K562 (cell line): ENCODE measurements around the gene CBLC. TPM values are rescaled to one million over a fixed set of nuclear protein-coding genes. Genes with fewer than 3 reads are reported as not detected.

Experiments
- BCLAF1 ChIP-seq, 2 experiments: fragments of 450-650 bp in 1 of 2; IDR thresholded peaks; 2 replicates each; pipeline ENCODE4 v1.6.1; 2011 to 2017; ENCODE audit warnings: low read depth in 2 of 2, antibody characterized with exemption in 1 of 2, borderline replicate concordance in 1 of 2, low read length in 1 of 2, mild to moderate bottlenecking in 1 of 2, mixed read lengths in 1 of 2; ENCODE audit not compliant: control insufficient read depth in 1 of 2
- E2F3 ChIP-seq: fragments of 250-450 bp; sonication (Bioruptor Pico); IDR thresholded peaks from 2 replicates; pipeline ENCODE4 v1.4.0; 2020; ENCODE audit warnings: mild to moderate bottlenecking
- ETS2 ChIP-seq: IDR thresholded peaks from 2 replicates; pipeline ENCODE4 v1.6.1; 2016; ENCODE audit warnings: borderline replicate concordance, missing genetic modification characterization, mild to moderate bottlenecking, moderate library complexity, missing compliant biosample characterization; ENCODE audit not compliant: poor library complexity, severe bottlenecking
- FOXK2 ChIP-seq, 2 experiments: fragments of 450-650 bp; IDR thresholded peaks in 1 of 2; conservative IDR thresholded peaks in 1 of 2; 2 replicates each; pipeline ENCODE4 v1.6.1; 2016; ENCODE audit warnings: low read depth in 2 of 2, mild to moderate bottlenecking in 1 of 2
- MECOM ChIP-seq: fragments of 250-450 bp; sonication (Bioruptor Pico); IDR thresholded peaks from 2 replicates; pipeline ENCODE4 v1.8.0; 2022; ENCODE audit warnings: inconsistent platforms
- MLX ChIP-seq, 2 experiments: fragments of 450-650 bp in 1 of 2; sonication (generic) in 1 of 2; formaldehyde crosslinking; conservative IDR thresholded peaks; 2 replicates each; pipeline versions ENCODE4 v1.4.0 to v1.8.1; 2020 to 2022; ENCODE audit warnings: mild to moderate bottlenecking in 1 of 2, missing genetic modification reagents in 1 of 2
- MYBL2 ChIP-seq, 2 experiments: fragments of 450-650 bp in 1 of 2; sonication (generic) in 1 of 2; formaldehyde crosslinking in 1 of 2; IDR thresholded peaks; 2 replicates each; pipeline versions ENCODE4 v1.6.1 to v1.8.1; 2017 to 2022; ENCODE audit warnings: borderline replicate concordance in 1 of 2, inconsistent platforms in 1 of 2, low read depth in 1 of 2, mild to moderate bottlenecking in 1 of 2, missing genetic modification reagents in 1 of 2, moderate library complexity in 1 of 2
- NR2C2 ChIP-seq, 2 experiments: fragments of 200-800 bp in 1 of 2; sonication (Bioruptor generic) in 1 of 2; sonication (generic) in 1 of 2; formaldehyde crosslinking in 1 of 2; IDR thresholded peaks; 2 replicates each; pipeline versions ENCODE4 v1.6.1 to v1.8.0; 2016 to 2022; ENCODE audit warnings: mild to moderate bottlenecking in 1 of 2, missing compliant biosample characterization in 1 of 2, missing genetic modification characterization in 1 of 2, missing genetic modification reagents in 1 of 2
- PATZ1 ChIP-seq: fragments of 250-450 bp; sonication (Bioruptor Pico); IDR thresholded peaks from 2 replicates; pipeline ENCODE4 v1.5.0; 2020; ENCODE audit warnings: mild to moderate bottlenecking, borderline replicate concordance
- RB1 ChIP-seq: fragments of 450-650 bp; IDR thresholded peaks from 2 replicates; pipeline ENCODE4 v1.6.1; 2017; ENCODE audit warnings: low read depth, mild to moderate bottlenecking
- SMAD1 ChIP-seq: fragments of 150-350 bp; IDR thresholded peaks from 2 replicates; pipeline ENCODE4 v1.6.1; 2014; ENCODE audit warnings: low read length, low read depth; ENCODE audit not compliant: partially characterized antibody
- SMARCA5 ChIP-seq: fragments of 450-650 bp; IDR thresholded peaks from 2 replicates; pipeline ENCODE4 v1.6.1; 2016
- SRSF1 ChIP-seq: fragments of 200-400 bp; formaldehyde crosslinking; IDR thresholded peaks from 2 replicates; pipeline ENCODE4 v1.6.1; 2017; ENCODE audit warnings: mild to moderate bottlenecking, low read depth, low read length, moderate library complexity
- TRIM28 ChIP-seq: fragments of 450-650 bp; IDR thresholded peaks from 2 replicates; pipeline ENCODE4 v1.6.1; 2017
- ZBED1 ChIP-seq: IDR thresholded peaks from 2 replicates; pipeline ENCODE4 v1.6.1; 2014
- ZBTB2 ChIP-seq: fragments of 450-650 bp; IDR thresholded peaks from 2 replicates; pipeline ENCODE4 v1.6.1; 2016; ENCODE audit warnings: antibody characterized with exemption
- ZNF146 ChIP-seq: IDR thresholded peaks from one replicate; pipeline ENCODE4 v1.6.1; 2018; ENCODE audit warnings: missing compliant biosample characterization; ENCODE audit not compliant: unreplicated experiment
- ZNF253 ChIP-seq: fragments of 250-450 bp; sonication (Bioruptor Pico); conservative IDR thresholded peaks from 2 replicates; pipeline ENCODE4 v1.6.1; 2021; ENCODE audit warnings: mild to moderate bottlenecking
- polyA plus RNA-seq, 8 experiments: library from polyadenylated mRNA; depleted of rRNA in 4 of 8; stranded (reverse) in 5 of 8; unstranded in 3 of 8; fragments of >200 nt; fragmentation: Nextera tagmentation in 2 of 8; fragmentation: Illumina TruSeq in 1 of 8; extraction: Ambion mirVana in 2 of 8; extraction: Trizol in 1 of 8; gene quantifications; 2 replicates each; pipeline versions ENCODE4 v1.2.1 to v1.2.3, GENCODE V29; 2011 to 2014; ENCODE audit warnings: inconsistent platforms in 1 of 8, missing spikeins in 1 of 8
- total RNA-seq, 7 experiments: library from RNA; depleted of rRNA in 6 of 7; stranded (reverse); fragments of >200 nt in 6 of 7; fragmentation: Illumina TruSeq in 2 of 7; extraction: Trizol in 2 of 7; gene quantifications; 2 replicates each; pipeline versions ENCODE4 v1.2.1 to v1.2.3, GENCODE V29; 2011 to 2021; ENCODE audit warnings: low replicate concordance in 1 of 7

CBLC gene
- total and polyA plus RNA-seq, 9 of the 15 experiments (the other 6 are each of a cell fraction or from before 2014, with no cell fraction given), result 0.09 TPM; not detected in 8

GRCh38 chr19:44747739-44748425 is 29.8 kb upstream of the CBLC start (continued):
- TF ChIP-seq NR2C2 (CRISPR knock-in tag; IDR thresholded peaks at IDR 0.05), result no peak
- peak; percentile 35; the same call in 1 of the 2 replicates for TF ChIP-seq NR2C2 (tag; IDR thresholded peaks at IDR 0.05)
- TF ChIP-seq RB1, result 0 out of 2 replicates have a peak, but pooled peaks have one; percentile 8
- no peak for TF ChIP-seq MYBL2 (IDR thresholded peaks at IDR 0.05; ENCODE audit: low read depth)
- TF ChIP-seq MYBL2 (CRISPR knock-in tag; IDR thresholded peaks at IDR 0.05; ENCODE audit: borderline replicate concordance), result no peak
- peak; percentile 32; the same call in 1 of the 2 replicates for TF ChIP-seq ZBTB2
- no peak for TF ChIP-seq PATZ1 (CRISPR knock-in tag)
- TF ChIP-seq MECOM (CRISPR knock-in tag), result no peak
- no peak for TF ChIP-seq ZBED1
- TF ChIP-seq SRSF1, result no peak
- no peak for TF ChIP-seq BCLAF1 (IDR thresholded peaks at IDR 0.05; ENCODE audit: borderline replicate concordance in 1 of 2, control insufficient read depth in 1 of 2, low read depth in 2 of 2, low read length in 1 of 2)
- no peak for TF ChIP-seq E2F3 (CRISPR knock-in tag)
- no peak for TF ChIP-seq TRIM28
- no peak for TF ChIP-seq ETS2
- TF ChIP-seq MLX (CRISPR knock-in tag; conservative IDR thresholded peaks at IDR 0.05), result no peak
- TF ChIP-seq ZNF253 (CRISPR knock-in tag), result no peak
- no peak for TF ChIP-seq SMAD1
- TF ChIP-seq FOXK2 (conservative IDR thresholded peaks at IDR 0.05 in 1 of 2, IDR thresholded peaks at IDR 0.05 in 1 of 2; ENCODE audit: low read depth in 2 of 2), result no peak
- TF ChIP-seq ZNF146 (CRISPR knock-in tag), result no peak
- TF ChIP-seq SMARCA5, result peak; percentile 88
